WTC11 (cell line): Measurements from ENCODE around the gene TMSB15C. TPM values are rescaled to one million over a fixed set of nuclear protein-coding genes. Genes with fewer than 3 reads are reported as not detected.

Experiments used
- ATAC-seq: fragments of 200-7000 bp; cut with Tn5 transposase; 2 replicates; pipeline ENCODE4 v1.10.0; 2021; ENCODE audit warnings: mild to moderate bottlenecking, moderate library complexity
- CTCF ChIA-PET: fragments of 300-600 bp; sonication (Branson Sonifier 250); formaldehyde crosslinking; loops from one replicate; lab custom pipeline; 2021; ENCODE audit warnings: antibody characterized with exemption; lab: Charles Lee
- POLR2A ChIA-PET: fragments of 350-600 bp; sonication (Branson Sonifier 250); formaldehyde crosslinking; loops from one replicate; lab custom pipeline; 2021; ENCODE audit warnings: antibody characterized with exemption; lab: Charles Lee
- DNase-seq: peaks from one replicate; pipeline ENCODE4 v3.0.0; 2021; ENCODE audit warnings: low spot score
- H3K27ac Mint-ChIP-seq: 2 replicates; pipeline ENCODE4 v1.8.0; 2021; ENCODE audit warnings: mixed read lengths
- H3K27me3 Mint-ChIP-seq: 2 replicates; pipeline ENCODE4 v1.8.0; 2021; ENCODE audit warnings: low read depth, mild to moderate bottlenecking, moderate library complexity, mixed read lengths
- H3K36me3 Mint-ChIP-seq: 2 replicates; pipeline ENCODE4 v1.8.0; 2021; ENCODE audit warnings: mixed read lengths
- H3K4me1 Mint-ChIP-seq: 2 replicates; pipeline ENCODE4 v1.8.0; 2022; ENCODE audit warnings: mixed read lengths
- H3K4me3 Mint-ChIP-seq: 2 replicates; pipeline ENCODE4 v1.8.0; 2021; ENCODE audit warnings: mild to moderate bottlenecking, moderate library complexity, mixed read lengths
- H3K9me3 Mint-ChIP-seq: 2 replicates; pipeline ENCODE4 v1.8.0; 2021; ENCODE audit warnings: mixed read lengths
- ETV6 ChIP-seq: sonication (generic); formaldehyde crosslinking; IDR thresholded peaks from 2 replicates; pipeline ENCODE4 v1.8.1; 2022; ENCODE audit warnings: mild to moderate bottlenecking, missing genetic modification reagents
- FOXJ3 ChIP-seq: sonication (generic); formaldehyde crosslinking; IDR thresholded peaks from 2 replicates; pipeline ENCODE4 v1.9.0; 2021; ENCODE audit warnings: missing genetic modification reagents, mild to moderate bottlenecking, borderline replicate concordance
- GABPB1 ChIP-seq: sonication (generic); formaldehyde crosslinking; IDR thresholded peaks from 2 replicates; pipeline ENCODE4 v1.8.1; 2023; ENCODE audit warnings: mild to moderate bottlenecking, missing genetic modification reagents
- NFE2L1 ChIP-seq: sonication (generic); formaldehyde crosslinking; IDR thresholded peaks from 2 replicates; pipeline ENCODE4 v1.8.1; 2023; ENCODE audit warnings: missing genetic modification reagents
- NR2C2 ChIP-seq: sonication (generic); formaldehyde crosslinking; IDR thresholded peaks from 2 replicates; pipeline ENCODE4 v1.8.0; 2022; ENCODE audit warnings: mild to moderate bottlenecking, missing genetic modification reagents
- PRRX2 ChIP-seq: fragments of 250-450 bp; sonication (Bioruptor Pico); IDR thresholded peaks from 2 replicates; pipeline ENCODE4 v1.8.0; 2021; ENCODE audit warnings: mild to moderate bottlenecking
- RELA ChIP-seq: sonication (generic); formaldehyde crosslinking; IDR thresholded peaks from 2 replicates; pipeline ENCODE4 v1.8.1; 2022; ENCODE audit warnings: missing genetic modification reagents, mild to moderate bottlenecking, borderline replicate concordance
- TEAD4 ChIP-seq: sonication (generic); formaldehyde crosslinking; IDR thresholded peaks from 2 replicates; pipeline ENCODE4 v1.8.0; 2022; ENCODE audit warnings: mild to moderate bottlenecking, missing genetic modification reagents
- ZBTB21 ChIP-seq: sonication (generic); formaldehyde crosslinking; IDR thresholded peaks from 2 replicates; pipeline ENCODE4 v1.8.1; 2023; ENCODE audit warnings: mild to moderate bottlenecking, missing genetic modification reagents, borderline replicate concordance
- ZNF396 ChIP-seq: fragments of 250-450 bp; sonication (Bioruptor Pico); IDR thresholded peaks from 2 replicates; pipeline ENCODE4 v1.8.0; 2021; ENCODE audit warnings: mild to moderate bottlenecking, moderate library complexity, borderline replicate concordance
- total RNA-seq: library from RNA; stranded (reverse); gene quantifications from 3 replicates; pipeline ENCODE4 v1.2.3, GENCODE V29; 2021
- TF ChIP-seq, protein P1 (sequence below): sonication (generic); formaldehyde crosslinking; IDR thresholded peaks from 2 replicates; pipeline ENCODE4 v1.8.1; 2022; ENCODE audit warnings: mild to moderate bottlenecking, missing genetic modification reagents, moderate library complexity, borderline replicate concordance
- TF ChIP-seq, protein P2 (sequence below): fragments of 250-450 bp; sonication (Bioruptor Pico); IDR thresholded peaks from 2 replicates; pipeline ENCODE4 v1.9.0; 2021; ENCODE audit warnings: mild to moderate bottlenecking, borderline replicate concordance
- TF ChIP-seq, protein P3 (sequence below): sonication (generic); formaldehyde crosslinking; IDR thresholded peaks from 2 replicates; pipeline ENCODE4 v1.8.1; 2023; ENCODE audit warnings: mild to moderate bottlenecking, missing genetic modification reagents
- TF ChIP-seq, protein P4 (sequence below): fragments of 250-450 bp; sonication (Bioruptor Pico); IDR thresholded peaks from 2 replicates; pipeline ENCODE4 v1.9.0; 2021; ENCODE audit warnings: mild to moderate bottlenecking
- TF ChIP-seq, protein P5 (sequence below): sonication (generic); formaldehyde crosslinking; IDR thresholded peaks from 2 replicates; pipeline ENCODE4 v1.8.0; 2022; ENCODE audit warnings: missing genetic modification reagents
- TF ChIP-seq, protein P6 (sequence below): sonication (generic); formaldehyde crosslinking; IDR thresholded peaks from 2 replicates; pipeline ENCODE4 v1.8.0; 2023; ENCODE audit warnings: missing genetic modification reagents
- TF ChIP-seq, protein P7 (sequence below): sonication (generic); formaldehyde crosslinking; IDR thresholded peaks from 2 replicates; pipeline ENCODE4 v1.8.1; 2022; ENCODE audit warnings: low read depth, mild to moderate bottlenecking, moderate library complexity, missing genetic modification reagents, borderline replicate concordance
- TF ChIP-seq, protein P8 (sequence below): sonication (generic); formaldehyde crosslinking; IDR thresholded peaks from 2 replicates; pipeline ENCODE4 v1.8.1; 2023; ENCODE audit warnings: mild to moderate bottlenecking, missing genetic modification reagents, moderate library complexity
- TF ChIP-seq, protein P9 (sequence below): sonication (generic); formaldehyde crosslinking; IDR thresholded peaks from 2 replicates; pipeline ENCODE4 v1.8.1; 2023; ENCODE audit warnings: mild to moderate bottlenecking, missing genetic modification reagents

Gene TMSB15C
- total RNA-seq, 1 experiment from 2014 or later, result 4.3 TPM

DNA sequence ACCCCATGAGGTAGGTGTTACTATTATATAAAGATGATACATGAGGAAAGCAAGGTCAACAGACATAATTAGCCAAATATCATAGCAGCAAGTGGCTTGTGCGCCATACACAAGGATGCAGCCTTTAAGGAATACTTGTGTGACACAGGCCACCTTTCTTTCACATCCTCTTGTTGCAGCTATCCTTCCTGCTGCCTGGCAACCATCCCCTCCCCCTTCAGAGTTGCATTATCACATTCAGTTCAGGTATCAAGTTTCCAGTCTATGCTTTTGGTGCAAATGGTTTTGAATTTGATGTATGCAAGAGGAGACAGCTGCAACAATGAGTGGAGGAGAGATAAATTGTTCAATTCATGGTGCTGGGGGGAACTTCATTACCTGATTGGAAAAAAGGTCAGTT is 42.7 kb upstream of the TMSB15C start:
- TF ChIP-seq FOXJ3 (CRISPR knock-in tag) (no peak), ZNF396 (no peak), PRRX2 (no peak), NR2C2 (CRISPR knock-in tag) (no peak), RELA (CRISPR knock-in tag) (no peak), ZBTB21 (CRISPR knock-in tag) (no peak), TEAD4 (CRISPR knock-in tag) (no peak), GABPB1 (no peak), NFE2L1 (CRISPR knock-in tag) (no peak), ETV6 (no peak)
- TF ChIP-seq, protein P1, sequence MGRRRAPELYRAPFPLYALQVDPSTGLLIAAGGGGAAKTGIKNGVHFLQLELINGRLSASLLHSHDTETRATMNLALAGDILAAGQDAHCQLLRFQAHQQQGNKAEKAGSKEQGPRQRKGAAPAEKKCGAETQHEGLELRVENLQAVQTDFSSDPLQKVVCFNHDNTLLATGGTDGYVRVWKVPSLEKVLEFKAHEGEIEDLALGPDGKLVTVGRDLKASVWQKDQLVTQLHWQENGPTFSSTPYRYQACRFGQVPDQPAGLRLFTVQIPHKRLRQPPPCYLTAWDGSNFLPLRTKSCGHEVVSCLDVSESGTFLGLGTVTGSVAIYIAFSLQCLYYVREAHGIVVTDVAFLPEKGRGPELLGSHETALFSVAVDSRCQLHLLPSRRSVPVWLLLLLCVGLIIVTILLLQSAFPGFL, result no peak
- TF ChIP-seq, protein P2, sequence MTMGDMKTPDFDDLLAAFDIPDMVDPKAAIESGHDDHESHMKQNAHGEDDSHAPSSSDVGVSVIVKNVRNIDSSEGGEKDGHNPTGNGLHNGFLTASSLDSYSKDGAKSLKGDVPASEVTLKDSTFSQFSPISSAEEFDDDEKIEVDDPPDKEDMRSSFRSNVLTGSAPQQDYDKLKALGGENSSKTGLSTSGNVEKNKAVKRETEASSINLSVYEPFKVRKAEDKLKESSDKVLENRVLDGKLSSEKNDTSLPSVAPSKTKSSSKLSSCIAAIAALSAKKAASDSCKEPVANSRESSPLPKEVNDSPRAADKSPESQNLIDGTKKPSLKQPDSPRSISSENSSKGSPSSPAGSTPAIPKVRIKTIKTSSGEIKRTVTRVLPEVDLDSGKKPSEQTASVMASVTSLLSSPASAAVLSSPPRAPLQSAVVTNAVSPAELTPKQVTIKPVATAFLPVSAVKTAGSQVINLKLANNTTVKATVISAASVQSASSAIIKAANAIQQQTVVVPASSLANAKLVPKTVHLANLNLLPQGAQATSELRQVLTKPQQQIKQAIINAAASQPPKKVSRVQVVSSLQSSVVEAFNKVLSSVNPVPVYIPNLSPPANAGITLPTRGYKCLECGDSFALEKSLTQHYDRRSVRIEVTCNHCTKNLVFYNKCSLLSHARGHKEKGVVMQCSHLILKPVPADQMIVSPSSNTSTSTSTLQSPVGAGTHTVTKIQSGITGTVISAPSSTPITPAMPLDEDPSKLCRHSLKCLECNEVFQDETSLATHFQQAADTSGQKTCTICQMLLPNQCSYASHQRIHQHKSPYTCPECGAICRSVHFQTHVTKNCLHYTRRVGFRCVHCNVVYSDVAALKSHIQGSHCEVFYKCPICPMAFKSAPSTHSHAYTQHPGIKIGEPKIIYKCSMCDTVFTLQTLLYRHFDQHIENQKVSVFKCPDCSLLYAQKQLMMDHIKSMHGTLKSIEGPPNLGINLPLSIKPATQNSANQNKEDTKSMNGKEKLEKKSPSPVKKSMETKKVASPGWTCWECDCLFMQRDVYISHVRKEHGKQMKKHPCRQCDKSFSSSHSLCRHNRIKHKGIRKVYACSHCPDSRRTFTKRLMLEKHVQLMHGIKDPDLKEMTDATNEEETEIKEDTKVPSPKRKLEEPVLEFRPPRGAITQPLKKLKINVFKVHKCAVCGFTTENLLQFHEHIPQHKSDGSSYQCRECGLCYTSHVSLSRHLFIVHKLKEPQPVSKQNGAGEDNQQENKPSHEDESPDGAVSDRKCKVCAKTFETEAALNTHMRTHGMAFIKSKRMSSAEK (CRISPR knock-in tag), result no peak
- TF ChIP-seq, protein P3, sequence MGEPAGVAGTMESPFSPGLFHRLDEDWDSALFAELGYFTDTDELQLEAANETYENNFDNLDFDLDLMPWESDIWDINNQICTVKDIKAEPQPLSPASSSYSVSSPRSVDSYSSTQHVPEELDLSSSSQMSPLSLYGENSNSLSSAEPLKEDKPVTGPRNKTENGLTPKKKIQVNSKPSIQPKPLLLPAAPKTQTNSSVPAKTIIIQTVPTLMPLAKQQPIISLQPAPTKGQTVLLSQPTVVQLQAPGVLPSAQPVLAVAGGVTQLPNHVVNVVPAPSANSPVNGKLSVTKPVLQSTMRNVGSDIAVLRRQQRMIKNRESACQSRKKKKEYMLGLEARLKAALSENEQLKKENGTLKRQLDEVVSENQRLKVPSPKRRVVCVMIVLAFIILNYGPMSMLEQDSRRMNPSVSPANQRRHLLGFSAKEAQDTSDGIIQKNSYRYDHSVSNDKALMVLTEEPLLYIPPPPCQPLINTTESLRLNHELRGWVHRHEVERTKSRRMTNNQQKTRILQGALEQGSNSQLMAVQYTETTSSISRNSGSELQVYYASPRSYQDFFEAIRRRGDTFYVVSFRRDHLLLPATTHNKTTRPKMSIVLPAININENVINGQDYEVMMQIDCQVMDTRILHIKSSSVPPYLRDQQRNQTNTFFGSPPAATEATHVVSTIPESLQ (CRISPR knock-in tag), result no peak
- TF ChIP-seq, protein P4, sequence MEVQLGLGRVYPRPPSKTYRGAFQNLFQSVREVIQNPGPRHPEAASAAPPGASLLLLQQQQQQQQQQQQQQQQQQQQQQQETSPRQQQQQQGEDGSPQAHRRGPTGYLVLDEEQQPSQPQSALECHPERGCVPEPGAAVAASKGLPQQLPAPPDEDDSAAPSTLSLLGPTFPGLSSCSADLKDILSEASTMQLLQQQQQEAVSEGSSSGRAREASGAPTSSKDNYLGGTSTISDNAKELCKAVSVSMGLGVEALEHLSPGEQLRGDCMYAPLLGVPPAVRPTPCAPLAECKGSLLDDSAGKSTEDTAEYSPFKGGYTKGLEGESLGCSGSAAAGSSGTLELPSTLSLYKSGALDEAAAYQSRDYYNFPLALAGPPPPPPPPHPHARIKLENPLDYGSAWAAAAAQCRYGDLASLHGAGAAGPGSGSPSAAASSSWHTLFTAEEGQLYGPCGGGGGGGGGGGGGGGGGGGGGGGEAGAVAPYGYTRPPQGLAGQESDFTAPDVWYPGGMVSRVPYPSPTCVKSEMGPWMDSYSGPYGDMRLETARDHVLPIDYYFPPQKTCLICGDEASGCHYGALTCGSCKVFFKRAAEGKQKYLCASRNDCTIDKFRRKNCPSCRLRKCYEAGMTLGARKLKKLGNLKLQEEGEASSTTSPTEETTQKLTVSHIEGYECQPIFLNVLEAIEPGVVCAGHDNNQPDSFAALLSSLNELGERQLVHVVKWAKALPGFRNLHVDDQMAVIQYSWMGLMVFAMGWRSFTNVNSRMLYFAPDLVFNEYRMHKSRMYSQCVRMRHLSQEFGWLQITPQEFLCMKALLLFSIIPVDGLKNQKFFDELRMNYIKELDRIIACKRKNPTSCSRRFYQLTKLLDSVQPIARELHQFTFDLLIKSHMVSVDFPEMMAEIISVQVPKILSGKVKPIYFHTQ, result no peak
- TF ChIP-seq, protein P5, sequence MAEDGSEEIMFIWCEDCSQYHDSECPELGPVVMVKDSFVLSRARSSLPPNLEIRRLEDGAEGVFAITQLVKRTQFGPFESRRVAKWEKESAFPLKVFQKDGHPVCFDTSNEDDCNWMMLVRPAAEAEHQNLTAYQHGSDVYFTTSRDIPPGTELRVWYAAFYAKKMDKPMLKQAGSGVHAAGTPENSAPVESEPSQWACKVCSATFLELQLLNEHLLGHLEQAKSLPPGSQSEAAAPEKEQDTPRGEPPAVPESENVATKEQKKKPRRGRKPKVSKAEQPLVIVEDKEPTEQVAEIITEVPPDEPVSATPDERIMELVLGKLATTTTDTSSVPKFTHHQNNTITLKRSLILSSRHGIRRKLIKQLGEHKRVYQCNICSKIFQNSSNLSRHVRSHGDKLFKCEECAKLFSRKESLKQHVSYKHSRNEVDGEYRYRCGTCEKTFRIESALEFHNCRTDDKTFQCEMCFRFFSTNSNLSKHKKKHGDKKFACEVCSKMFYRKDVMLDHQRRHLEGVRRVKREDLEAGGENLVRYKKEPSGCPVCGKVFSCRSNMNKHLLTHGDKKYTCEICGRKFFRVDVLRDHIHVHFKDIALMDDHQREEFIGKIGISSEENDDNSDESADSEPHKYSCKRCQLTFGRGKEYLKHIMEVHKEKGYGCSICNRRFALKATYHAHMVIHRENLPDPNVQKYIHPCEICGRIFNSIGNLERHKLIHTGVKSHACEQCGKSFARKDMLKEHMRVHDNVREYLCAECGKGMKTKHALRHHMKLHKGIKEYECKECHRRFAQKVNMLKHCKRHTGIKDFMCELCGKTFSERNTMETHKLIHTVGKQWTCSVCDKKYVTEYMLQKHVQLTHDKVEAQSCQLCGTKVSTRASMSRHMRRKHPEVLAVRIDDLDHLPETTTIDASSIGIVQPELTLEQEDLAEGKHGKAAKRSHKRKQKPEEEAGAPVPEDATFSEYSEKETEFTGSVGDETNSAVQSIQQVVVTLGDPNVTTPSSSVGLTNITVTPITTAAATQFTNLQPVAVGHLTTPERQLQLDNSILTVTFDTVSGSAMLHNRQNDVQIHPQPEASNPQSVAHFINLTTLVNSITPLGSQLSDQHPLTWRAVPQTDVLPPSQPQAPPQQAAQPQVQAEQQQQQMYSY (CRISPR knock-in tag), result no peak
- TF ChIP-seq, protein P6, sequence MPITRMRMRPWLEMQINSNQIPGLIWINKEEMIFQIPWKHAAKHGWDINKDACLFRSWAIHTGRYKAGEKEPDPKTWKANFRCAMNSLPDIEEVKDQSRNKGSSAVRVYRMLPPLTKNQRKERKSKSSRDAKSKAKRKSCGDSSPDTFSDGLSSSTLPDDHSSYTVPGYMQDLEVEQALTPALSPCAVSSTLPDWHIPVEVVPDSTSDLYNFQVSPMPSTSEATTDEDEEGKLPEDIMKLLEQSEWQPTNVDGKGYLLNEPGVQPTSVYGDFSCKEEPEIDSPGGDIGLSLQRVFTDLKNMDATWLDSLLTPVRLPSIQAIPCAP, result no peak
- TF ChIP-seq, protein P7, sequence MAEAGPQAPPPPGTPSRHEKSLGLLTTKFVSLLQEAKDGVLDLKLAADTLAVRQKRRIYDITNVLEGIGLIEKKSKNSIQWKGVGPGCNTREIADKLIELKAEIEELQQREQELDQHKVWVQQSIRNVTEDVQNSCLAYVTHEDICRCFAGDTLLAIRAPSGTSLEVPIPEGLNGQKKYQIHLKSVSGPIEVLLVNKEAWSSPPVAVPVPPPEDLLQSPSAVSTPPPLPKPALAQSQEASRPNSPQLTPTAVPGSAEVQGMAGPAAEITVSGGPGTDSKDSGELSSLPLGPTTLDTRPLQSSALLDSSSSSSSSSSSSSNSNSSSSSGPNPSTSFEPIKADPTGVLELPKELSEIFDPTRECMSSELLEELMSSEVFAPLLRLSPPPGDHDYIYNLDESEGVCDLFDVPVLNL (CRISPR knock-in tag), result no peak
- TF ChIP-seq, protein P8, sequence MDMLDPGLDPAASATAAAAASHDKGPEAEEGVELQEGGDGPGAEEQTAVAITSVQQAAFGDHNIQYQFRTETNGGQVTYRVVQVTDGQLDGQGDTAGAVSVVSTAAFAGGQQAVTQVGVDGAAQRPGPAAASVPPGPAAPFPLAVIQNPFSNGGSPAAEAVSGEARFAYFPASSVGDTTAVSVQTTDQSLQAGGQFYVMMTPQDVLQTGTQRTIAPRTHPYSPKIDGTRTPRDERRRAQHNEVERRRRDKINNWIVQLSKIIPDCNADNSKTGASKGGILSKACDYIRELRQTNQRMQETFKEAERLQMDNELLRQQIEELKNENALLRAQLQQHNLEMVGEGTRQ, result no peak
- TF ChIP-seq, protein P9, sequence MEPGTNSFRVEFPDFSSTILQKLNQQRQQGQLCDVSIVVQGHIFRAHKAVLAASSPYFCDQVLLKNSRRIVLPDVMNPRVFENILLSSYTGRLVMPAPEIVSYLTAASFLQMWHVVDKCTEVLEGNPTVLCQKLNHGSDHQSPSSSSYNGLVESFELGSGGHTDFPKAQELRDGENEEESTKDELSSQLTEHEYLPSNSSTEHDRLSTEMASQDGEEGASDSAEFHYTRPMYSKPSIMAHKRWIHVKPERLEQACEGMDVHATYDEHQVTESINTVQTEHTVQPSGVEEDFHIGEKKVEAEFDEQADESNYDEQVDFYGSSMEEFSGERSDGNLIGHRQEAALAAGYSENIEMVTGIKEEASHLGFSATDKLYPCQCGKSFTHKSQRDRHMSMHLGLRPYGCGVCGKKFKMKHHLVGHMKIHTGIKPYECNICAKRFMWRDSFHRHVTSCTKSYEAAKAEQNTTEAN (CRISPR knock-in tag), result no peak
- TF ChIP-seq, all 79 proteins: peak for 0
- H3K27me3 Mint-ChIP-seq, result peaks cover 3% of the 10 kb centered on the region; the same call in 1 of the 2 replicates
- CTCF ChIA-PET, result no interaction called here
- H3K4me1 Mint-ChIP-seq, result peaks cover 7% of the 10 kb centered on the region
- H3K9me3 Mint-ChIP-seq, result no peaks in the 10 kb centered on the region
- no peak overlapping the region for H3K4me3 Mint-ChIP-seq
- DNase-seq (no peak), ATAC-seq (no peak)
- no peak overlapping the region for H3K27ac Mint-ChIP-seq
- H3K36me3 Mint-ChIP-seq, result no peaks in the 10 kb centered on the region
- POLR2A ChIA-PET, result no interaction called here
